ENCODE data around the gene PCID2.

- TF ChIP-seq, protein P1, sequence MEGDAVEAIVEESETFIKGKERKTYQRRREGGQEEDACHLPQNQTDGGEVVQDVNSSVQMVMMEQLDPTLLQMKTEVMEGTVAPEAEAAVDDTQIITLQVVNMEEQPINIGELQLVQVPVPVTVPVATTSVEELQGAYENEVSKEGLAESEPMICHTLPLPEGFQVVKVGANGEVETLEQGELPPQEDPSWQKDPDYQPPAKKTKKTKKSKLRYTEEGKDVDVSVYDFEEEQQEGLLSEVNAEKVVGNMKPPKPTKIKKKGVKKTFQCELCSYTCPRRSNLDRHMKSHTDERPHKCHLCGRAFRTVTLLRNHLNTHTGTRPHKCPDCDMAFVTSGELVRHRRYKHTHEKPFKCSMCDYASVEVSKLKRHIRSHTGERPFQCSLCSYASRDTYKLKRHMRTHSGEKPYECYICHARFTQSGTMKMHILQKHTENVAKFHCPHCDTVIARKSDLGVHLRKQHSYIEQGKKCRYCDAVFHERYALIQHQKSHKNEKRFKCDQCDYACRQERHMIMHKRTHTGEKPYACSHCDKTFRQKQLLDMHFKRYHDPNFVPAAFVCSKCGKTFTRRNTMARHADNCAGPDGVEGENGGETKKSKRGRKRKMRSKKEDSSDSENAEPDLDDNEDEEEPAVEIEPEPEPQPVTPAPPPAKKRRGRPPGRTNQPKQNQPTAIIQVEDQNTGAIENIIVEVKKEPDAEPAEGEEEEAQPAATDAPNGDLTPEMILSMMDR (IDR thresholded peaks at IDR 0.05) = no peak
- TF ChIP-seq POLR2A (IDR thresholded peaks at IDR 0.05) = no peak
Observed at GRCh38 chr13:113166266-113166665, 42.2 kb downstream of the PCID2 start.
